ENCODE results near the gene FBXO42.
"Not testable (repeated sequence)": the region's sequence is repeated elsewhere in the genome, so short reads cannot be mapped to it uniquely, and the experiment has no call there.

FBXO42 gene

GRCh38 chr1:16215882-16216753 is 136.2 kb downstream of the FBXO42 start:
- peak; percentile 56 for DNase-seq

GRCh38 chr1:16215240-16215639 is 137.0 kb downstream of the FBXO42 start:
- not testable (repeated sequence) for DNase-seq

GRCh38 chr1:16213544-16213943 is 138.7 kb downstream of the FBXO42 start:
- not testable (repeated sequence) for DNase-seq

- DNase-seq, result no peak
Measured at GRCh38 chr1:16213013-16213412, 139.3 kb downstream of the FBXO42 start.

DNA sequence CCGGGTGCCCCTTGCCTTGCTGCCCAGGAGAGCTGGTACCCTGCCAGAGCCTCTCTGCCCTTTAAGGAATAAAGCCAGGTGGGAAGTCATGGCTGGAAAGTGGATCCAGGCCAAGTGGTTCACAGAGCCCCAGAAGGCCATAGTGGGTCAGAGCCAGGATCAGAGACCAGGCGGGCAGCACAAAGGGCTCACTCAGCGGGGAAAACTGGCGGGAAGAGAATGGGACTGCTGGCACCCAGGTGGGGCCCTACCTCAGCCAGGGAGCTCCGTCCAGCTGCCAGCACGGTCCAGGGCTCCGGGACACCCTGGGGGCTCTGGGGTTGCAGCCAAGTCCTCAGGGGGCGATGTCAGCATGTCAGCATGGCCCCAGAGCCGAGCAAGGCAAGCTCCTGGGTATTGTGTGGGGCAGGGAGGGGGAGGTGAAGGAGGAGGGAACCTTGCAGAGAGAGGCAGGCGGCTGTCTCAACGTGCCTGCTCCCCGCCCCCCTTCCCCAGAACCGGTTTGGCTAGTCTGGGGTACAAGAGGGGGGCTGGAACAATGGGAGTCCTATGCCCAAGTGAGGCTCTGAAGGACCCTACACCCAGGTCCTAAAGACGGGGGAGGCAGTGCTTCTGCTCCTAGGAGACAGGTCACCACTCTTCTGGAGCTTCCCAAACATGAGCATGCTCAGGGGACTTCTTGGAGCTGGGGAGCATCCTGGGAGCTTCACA is 139.9 kb downstream of the FBXO42 start, which contains the start of gene ARHGEF19:
Gene ARHGEF19, minus strand, starts transcription at position 402 of the 711 bp plus-strand sequence. CDS start 3,598 bp downstream, outside the sequence.
- DNase-seq, result no peak

DNA sequence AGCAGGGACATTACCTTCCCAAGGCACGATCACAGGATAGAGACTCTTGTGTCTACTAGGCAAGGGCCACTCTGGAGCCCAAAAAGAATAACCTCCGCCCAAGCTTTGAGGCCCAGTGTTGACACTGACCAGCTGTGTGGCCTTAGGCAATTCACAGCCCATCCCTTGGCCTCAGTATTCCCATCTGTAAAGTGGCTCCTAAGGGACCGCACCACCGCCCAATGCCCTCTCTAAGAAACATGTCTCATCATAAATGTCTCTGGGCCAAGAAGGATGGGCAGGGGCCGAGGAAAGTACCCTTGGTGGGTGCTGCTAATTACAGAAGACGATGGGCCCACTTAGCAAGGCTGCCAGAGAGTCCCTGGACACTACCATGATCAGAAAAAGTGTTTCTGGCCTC is 140.5 kb downstream of the FBXO42 start:
- no peak for DNase-seq

DNA sequence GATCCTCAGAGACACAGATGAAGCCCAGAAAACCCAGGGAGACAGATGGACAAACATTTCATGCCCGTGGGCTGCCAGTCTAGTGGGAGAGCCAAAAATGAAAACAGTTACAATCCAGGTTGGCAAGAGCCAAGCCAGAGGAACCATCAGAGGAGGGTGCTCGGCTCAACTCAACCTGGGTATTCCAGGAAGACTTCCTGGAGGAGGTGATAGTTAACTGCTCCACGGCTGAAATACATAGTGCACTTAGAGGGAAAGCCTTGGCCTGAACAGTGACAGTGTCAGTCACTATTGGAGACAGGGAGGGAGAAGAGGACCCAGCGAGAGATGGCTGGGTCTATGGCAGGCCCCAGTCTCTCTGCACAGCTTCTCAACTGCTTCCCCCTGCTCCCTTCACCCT is 141.7 kb downstream of the FBXO42 start:
- no peak for DNase-seq

DNA sequence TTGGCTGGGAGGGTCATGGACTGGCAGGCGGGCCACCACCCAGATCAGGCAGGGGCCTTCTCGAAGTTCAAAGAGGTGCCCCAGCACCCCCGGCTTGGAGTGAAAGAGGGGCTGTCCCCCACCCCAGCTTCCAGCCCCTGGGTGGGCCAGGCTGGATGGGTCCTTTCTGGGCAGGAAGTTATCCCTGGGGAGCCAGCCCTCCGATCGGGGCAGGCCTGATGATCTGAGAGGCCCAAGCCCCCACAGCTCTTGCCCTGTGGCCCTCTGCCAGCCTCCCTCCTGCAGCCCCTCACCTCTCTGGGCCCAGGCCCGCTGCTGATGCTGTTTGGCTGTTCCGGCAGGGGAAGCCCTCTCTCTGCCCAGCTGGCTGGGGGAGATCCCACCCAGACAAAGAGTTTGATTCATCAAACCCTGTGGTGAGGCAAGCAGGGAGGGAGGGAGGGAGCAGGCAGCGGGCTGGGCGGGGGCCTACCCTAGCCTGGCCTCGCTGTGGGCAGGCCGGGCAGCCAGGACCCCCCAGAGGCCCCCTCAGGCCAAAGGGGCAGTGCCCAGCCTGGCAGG is 142.4 kb downstream of the FBXO42 start:
- DNase-seq, result no peak

- DNase-seq, result no peak
Measured at GRCh38 chr1:16209132-16209846, 143.0 kb downstream of the FBXO42 start.

- DNase-seq, result no peak
Measured at GRCh38 chr1:16208270-16208987, 143.9 kb downstream of the FBXO42 start.

- no peak for DNase-seq
Measured at GRCh38 chr1:16207318-16208269, 144.7 kb downstream of the FBXO42 start.

DNA sequence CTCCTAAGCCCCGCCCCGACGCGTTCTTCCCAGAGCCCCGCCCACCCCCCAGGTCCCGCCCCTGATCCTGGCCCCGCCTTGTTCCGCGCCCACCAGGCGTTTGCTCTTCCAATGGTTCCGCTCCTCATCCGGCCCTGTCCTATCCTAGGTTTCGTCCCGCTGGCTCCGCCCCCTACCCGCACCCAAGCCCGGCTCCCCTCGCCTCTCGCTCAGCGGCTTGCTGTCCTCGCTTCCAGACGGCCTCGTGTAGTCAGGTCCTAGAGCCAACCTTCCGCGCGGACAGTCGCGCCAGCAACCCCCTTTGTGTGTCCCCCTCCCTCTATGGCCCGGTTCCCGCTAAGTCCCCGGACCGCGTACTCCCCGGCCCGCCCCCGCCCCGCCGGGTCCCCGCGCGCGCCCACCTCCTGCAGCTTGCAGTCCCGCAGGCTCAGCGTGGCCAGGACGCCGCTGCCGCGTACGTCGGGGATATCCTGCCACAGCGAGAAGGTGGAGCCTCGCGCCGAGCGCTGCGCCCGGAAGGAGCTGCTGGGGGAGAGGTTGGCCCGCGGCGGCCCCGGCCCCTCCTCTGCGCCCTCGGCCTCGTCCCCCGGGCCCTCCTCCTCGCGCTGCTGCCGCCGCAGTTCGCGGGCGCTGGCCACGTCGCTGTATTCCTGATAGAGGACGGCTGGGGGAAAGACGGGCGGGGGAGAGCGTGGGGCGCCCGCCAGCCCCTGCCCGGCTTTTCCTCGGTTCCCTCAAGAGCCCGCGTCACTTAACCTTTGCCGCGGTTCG is 145.5 kb downstream of the FBXO42 start:
- DNase-seq, result peak; percentile 96

GRCh38 chr1:16205891-16206546 is 146.3 kb downstream of the FBXO42 start:
- no peak for DNase-seq

DNA sequence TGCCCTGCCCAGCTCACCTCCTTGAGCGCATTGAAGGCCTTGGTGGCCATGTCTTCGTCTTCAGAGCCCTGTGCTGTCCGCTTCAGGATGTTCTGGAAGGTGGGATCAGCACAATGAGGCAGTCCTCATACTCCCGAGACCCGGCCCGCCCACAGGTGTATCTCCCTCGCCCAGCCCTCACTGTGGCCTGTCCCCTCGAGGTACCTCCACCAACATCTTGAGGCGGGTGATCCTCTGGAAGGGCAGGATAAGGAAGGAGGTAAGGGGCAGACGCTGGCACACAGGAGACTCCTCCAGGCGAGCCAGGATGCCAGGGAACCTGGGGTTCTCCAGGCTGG is 147.0 kb downstream of the FBXO42 start:
- no peak for DNase-seq

DNA sequence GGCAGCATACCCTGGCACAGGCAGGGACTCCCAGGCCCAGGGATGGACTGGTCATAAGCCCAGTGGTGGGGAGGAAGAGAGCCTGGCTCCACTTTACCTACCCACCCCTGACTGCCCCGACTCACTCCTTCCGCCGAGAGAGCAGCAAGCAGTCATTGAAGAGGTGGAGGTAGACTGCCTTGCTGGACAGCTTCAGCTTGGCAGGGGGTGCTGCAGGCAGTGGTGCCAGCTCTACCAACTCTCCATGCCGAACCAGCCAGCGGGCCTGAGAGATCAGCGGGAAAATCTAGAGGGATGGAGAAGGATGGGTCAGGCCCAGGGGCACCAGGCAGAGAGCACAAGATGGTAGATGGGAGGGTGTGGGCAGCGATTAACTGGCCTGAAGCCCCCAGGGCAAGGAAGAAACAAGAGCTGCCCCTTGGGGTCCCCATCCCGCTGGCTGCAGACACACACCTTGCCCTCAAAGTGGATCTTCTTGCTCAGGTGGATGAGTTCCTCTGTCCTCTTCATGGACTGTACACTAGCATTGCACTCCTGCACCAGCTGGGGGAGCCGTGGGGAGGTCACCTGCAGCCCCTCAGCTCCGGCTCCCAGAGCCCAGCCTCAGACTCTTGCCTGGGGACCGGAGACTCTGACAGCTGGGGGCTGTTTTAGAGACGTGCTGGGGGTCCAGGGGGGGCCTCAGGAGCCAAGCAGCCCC is 147.5 kb downstream of the FBXO42 start:
- peak; percentile 9 for DNase-seq

DNA sequence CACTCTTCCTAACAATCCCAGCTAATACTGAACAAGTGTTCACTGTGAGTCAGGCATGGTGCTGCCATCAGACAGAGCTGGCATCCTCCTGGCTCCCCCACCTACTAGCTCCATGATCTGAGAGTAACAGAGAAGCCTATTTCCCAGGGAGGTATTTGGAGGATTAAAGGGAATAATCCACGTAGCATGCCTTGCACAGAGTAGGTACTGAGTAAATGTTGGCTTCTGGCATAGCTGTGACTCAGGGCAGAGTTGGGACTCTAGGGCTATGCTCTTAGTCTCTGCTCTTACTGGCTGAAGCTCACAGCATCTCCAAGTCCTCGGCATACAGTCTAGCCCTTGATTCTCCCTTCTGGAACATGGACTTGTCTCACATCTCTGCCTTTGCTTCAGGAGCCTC is 148.1 kb downstream of the FBXO42 start:
- DNase-seq, result no peak

DNA sequence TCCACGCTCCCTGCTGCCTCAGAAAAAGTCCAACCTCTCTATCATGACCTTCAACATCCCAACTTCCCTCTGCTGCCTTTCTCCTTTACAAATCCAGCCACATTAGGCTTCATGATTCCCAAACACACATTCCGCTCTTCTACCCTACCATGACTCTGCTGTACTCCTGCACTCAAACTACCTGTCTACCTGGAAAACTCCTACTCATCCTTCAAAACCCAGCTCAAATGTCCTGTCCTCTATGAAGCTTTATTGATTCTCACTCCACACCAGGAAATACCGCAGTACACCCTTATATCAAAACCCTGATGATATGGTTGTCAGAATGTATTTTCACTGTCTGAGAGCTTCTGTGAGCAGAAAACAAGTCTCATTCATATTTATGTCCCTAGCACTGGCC is 148.7 kb downstream of the FBXO42 start:
- DNase-seq, result no peak

DNA sequence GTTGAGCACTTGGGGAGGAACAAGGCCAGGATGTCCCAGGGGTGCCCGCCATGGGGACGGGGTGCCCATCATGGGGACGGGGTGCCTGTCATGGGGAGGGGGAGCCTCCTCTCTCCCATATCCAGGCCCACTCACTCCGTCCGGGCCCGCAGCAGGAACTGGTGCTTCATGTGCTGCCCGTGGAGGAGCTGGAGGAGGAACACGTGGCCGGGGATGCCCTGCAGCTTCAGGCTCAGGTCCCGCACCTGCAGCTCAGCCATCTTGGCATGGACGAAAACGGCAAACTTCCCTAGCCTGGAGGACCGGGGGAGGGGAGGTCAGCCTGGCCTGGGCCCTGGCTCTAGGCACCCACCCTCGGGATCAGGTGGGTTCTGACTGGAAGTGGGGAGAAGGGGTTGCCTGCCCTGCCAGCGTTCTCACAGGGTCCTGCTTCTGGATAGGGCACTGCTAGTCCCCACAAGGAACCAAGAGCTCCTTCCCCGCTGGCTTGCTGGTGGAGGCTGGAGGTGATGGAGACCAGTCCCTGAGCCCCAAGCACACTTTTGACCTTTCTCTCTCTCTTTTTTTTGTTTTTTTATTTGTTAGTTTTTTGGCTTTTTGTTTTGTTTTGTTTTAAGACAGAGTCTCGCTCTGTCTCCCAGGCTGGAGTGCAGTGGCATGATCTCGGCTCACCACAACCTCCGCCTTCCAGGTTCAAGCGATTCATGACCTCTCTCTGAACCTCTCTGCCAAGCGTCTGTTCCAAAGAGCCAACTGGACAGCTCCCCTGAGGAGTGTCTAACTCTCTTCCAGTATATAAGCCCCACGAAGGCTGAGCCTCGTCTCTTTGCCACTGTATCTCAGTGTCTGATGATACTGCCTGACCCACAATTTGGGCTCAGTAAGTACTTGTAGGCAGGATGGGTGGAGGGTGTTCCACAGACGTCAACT is 149.7 kb downstream of the FBXO42 start:
- DNase-seq, result no peak
